ENCODE measurements around the gene IRF3. TPM values are rescaled to one million over a fixed set of nuclear protein-coding genes. Genes with fewer than 3 reads are reported as not detected.
A peak's percentile ranks its signal among the peaks of the same experiment; 100 is the strongest.

The IRF3 gene
- polyA plus RNA-seq, 1 donor (not counting 4 experiments of a cell fraction or from before 2014, with no cell fraction given), result 50.4 TPM

DNA sequence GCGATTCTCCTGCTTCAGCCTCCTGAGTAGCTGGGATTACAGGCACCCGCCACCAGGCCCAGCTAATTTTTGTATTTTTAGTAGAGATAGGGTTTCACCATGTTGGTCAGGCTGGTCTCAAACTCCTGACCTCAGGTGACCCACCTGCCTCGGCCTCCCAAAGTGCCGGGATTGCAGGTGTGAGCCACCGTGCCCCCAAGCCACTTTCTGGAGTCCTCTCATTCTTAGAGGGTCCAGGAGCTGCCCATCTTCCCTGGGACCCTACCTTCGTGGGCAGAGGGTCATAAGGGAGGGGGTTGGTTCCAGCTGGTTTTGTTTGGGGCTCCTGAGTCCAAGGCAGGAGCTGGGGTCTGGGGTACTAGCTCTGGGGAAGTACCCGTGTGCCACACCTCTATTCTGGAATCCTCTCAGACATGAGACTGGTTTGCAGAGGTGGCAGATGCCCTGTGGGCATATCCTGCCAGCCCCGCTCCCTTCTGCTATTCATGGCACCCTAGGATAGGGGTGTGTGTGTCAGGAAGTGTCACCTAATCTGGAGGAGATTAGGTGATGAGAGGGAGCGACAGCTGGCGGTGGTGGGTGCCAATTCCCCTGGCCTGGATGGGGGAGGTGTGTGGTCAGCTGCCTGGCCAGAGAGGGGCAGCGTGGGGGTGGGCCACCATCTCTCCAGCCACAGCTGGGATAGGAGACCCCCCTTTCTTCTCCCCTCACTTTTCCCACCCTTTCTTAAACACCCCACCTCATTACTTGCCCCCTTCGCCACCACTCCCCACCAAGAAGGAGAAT is 13.5 kb upstream of the IRF3 start:
- Histone ChIP-seq H3K36me3 (ENCODE audit: control insufficient read depth in 2 of 2, extremely low read depth in 1 of 2, insufficient read depth in 2 of 2, low read length in 2 of 2) (peaks cover 23 to 24% of the 10 kb centered on the region in 2 experiments), H4K20me1 (ENCODE audit: control insufficient read depth, extremely low read depth, insufficient read depth, low read length) (peaks cover 27% of the 10 kb centered on the region), H3K9me1 (ENCODE audit: control insufficient read depth, extremely low read depth, insufficient read depth, low read length) (no peaks in the 10 kb centered on the region), H3K27ac (ENCODE audit: control insufficient read depth, insufficient read depth, low read length) (no peak overlapping the region), H3K4me1 (ENCODE audit: control insufficient read depth, extremely low read depth, insufficient read depth, low read length) (peaks cover 24% of the 10 kb centered on the region), H3K9ac (ENCODE audit: control insufficient read depth, extremely low read depth, insufficient read depth, low read length) (peak overlapping the region; percentile 6), H3K27me3 (ENCODE audit: control insufficient read depth, extremely low read depth, insufficient read depth, low read length) (no peaks in the 10 kb centered on the region), H2AFZ (ENCODE audit: control insufficient read depth, low read length) (no peak overlapping the region), H3K4me3 (ENCODE audit: control insufficient read depth in 2 of 3, extremely low read depth in 1 of 3, insufficient read depth in 2 of 3, low read depth in 1 of 3, low read length in 3 of 3) (peak overlapping the region; percentile 2 to 20 (median 11)), H3K79me2 (ENCODE audit: control insufficient read depth, insufficient read depth, low read length) (peaks cover 50% of the 10 kb centered on the region), H3K9me3 (ENCODE audit: control insufficient read depth, low read depth, low read length) (no peaks in the 10 kb centered on the region), H3K4me2 (ENCODE audit: control insufficient read depth, extremely low read depth, insufficient read depth, low read depth, low read length) (peak overlapping the region; percentile 98)
- TF ChIP-seq, protein P1, sequence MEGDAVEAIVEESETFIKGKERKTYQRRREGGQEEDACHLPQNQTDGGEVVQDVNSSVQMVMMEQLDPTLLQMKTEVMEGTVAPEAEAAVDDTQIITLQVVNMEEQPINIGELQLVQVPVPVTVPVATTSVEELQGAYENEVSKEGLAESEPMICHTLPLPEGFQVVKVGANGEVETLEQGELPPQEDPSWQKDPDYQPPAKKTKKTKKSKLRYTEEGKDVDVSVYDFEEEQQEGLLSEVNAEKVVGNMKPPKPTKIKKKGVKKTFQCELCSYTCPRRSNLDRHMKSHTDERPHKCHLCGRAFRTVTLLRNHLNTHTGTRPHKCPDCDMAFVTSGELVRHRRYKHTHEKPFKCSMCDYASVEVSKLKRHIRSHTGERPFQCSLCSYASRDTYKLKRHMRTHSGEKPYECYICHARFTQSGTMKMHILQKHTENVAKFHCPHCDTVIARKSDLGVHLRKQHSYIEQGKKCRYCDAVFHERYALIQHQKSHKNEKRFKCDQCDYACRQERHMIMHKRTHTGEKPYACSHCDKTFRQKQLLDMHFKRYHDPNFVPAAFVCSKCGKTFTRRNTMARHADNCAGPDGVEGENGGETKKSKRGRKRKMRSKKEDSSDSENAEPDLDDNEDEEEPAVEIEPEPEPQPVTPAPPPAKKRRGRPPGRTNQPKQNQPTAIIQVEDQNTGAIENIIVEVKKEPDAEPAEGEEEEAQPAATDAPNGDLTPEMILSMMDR (optimal IDR thresholded peaks at IDR 0.05 in 1 of 3, IDR thresholded peaks at IDR 0.05 in 1 of 3, conservative IDR thresholded peaks at IDR 0.05 in 1 of 3; ENCODE audit: extremely low read depth in 1 of 3, insufficient read depth in 2 of 3, low read length in 3 of 3), result no peak
- TF ChIP-seq EZH2 (IDR thresholded peaks at IDR 0.05; ENCODE audit: low read length), result no peak
- dilution Hi-C loops (cut with MboI; ENCODE audit: extremely low pct_ligation_motif_present, low sequenced_read_pairs), result no loop called here
- FAIRE-seq (no peak), DNase-seq (ENCODE audit: low read depth, low spot score) (no peak)

DNA sequence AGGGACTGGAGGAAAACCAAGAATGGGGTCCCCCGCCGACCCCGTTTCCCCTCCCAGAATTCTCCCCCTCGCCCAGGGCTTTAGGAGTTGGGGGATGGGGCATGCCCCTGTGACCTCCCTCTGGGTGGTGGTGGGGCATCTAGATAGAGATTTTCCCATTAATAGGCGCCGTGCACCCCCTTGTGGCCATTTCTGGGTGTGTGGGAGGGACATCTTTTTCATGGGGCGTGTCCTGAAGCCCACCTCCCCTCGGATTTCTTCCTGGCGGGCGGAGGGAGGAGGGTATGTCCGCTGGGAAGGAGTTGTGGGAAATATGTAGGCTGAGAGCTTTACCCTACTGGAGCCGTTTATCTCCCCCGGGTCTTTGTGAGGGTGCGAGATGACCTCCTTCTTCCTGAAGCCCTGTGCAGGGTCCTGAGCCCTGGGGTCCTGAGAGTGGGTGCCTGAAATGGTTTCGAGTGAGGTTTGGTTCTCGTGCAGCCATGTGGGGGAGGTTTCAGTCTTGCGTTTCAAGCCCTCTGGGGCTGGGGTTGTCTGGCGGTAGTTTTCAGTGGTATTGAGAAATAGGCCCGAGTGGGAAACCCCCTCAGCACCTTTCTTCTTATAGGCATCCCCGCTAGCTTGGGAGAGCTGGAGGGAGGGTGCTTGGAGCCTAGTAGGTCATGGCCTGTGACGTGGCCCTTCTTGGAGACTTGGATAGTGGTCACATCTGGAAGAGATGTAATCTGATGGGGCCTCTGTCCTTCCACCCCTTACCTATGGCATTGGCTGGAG is 12.4 kb upstream of the IRF3 start:
- Histone ChIP-seq H2AFZ (ENCODE audit: control insufficient read depth, low read length) (no peak overlapping the region), H3K27ac (ENCODE audit: control insufficient read depth, insufficient read depth, low read length) (peak overlapping the region; percentile 99), H3K27me3 (ENCODE audit: control insufficient read depth, extremely low read depth, insufficient read depth, low read length) (no peaks in the 10 kb centered on the region), H3K9ac (ENCODE audit: control insufficient read depth, extremely low read depth, insufficient read depth, low read length) (peak overlapping the region; percentile 99), H3K4me3 (ENCODE audit: control insufficient read depth in 2 of 3, extremely low read depth in 1 of 3, insufficient read depth in 2 of 3, low read depth in 1 of 3, low read length in 3 of 3) (peak overlapping the region; percentile 90 to 97 (median 96)), H3K36me3 (ENCODE audit: control insufficient read depth in 2 of 2, extremely low read depth in 1 of 2, insufficient read depth in 2 of 2, low read length in 2 of 2) (peaks cover 17 to 19% of the 10 kb centered on the region in 2 experiments), H4K20me1 (ENCODE audit: control insufficient read depth, extremely low read depth, insufficient read depth, low read length) (peaks cover 27% of the 10 kb centered on the region), H3K9me3 (ENCODE audit: control insufficient read depth, low read depth, low read length) (no peaks in the 10 kb centered on the region), H3K4me2 (ENCODE audit: control insufficient read depth, extremely low read depth, insufficient read depth, low read depth, low read length) (peak overlapping the region; percentile 98), H3K79me2 (ENCODE audit: control insufficient read depth, insufficient read depth, low read length) (peaks cover 48% of the 10 kb centered on the region), H3K4me1 (ENCODE audit: control insufficient read depth, extremely low read depth, insufficient read depth, low read length) (peaks cover 24% of the 10 kb centered on the region), H3K9me1 (ENCODE audit: control insufficient read depth, extremely low read depth, insufficient read depth, low read length) (no peaks in the 10 kb centered on the region)
- dilution Hi-C loops (cut with MboI; ENCODE audit: extremely low pct_ligation_motif_present, low sequenced_read_pairs), result no loop called here
- FAIRE-seq, result no peak
- no peak for TF ChIP-seq EZH2 (IDR thresholded peaks at IDR 0.05; ENCODE audit: low read length)
- TF ChIP-seq, protein P1 (optimal IDR thresholded peaks at IDR 0.05 in 1 of 3, IDR thresholded peaks at IDR 0.05 in 1 of 3, conservative IDR thresholded peaks at IDR 0.05 in 1 of 3; ENCODE audit: extremely low read depth in 1 of 3, insufficient read depth in 2 of 3, low read length in 3 of 3), result peak; percentile 59 to 77 (median 71)
- DNase-seq (ENCODE audit: low read depth, low spot score), result no peak

Measured in keratinocyte (primary cell).